ENCODE data around the gene RAMP3.

- TF ChIP-seq EZH2 (IDR thresholded peaks at IDR 0.05; ENCODE audit: borderline replicate concordance, low read length) (no peak), CTCF (conservative IDR thresholded peaks at IDR 0.05 in 1 of 2, IDR thresholded peaks at IDR 0.05 in 1 of 2; ENCODE audit: extremely low read depth in 1 of 2, insufficient read depth in 1 of 2, low read depth in 1 of 2, low read length in 2 of 2) (no peak)
Observed at GRCh38 chr7:45145881-45146280, 11.7 kb upstream of the RAMP3 start.

Measured in mammary epithelial cell (primary cell).